ENCODE measurements around the gene CLEC2A. TPM values are rescaled to one million over a fixed set of nuclear protein-coding genes. Genes with fewer than 3 reads are reported as not detected.

Gene CLEC2A
- polyA plus RNA-seq, 2 of the 4 experiments (the other 2 are of a cell fraction), result not detected

DNA sequence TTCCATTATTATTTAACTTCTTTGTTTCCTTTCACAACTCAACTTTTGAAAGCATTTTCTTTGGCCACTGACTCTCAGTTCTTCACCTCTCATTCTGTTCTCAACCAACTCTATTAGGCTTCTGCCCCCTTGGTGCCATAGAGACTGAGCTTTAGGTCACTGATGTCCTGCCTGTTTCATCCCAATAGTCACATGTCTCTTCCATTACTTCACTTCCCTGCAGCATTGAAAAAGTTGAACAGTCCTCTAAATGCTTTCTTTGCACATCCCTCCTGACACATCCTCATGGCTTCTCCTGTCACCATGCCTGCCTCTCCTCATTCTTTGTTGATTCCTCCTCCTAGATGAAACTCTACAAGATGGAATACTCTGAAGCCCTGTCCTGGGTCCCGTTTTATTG, 41.8 kb upstream of the CLEC2A start:
- TF ChIP-seq, protein P1, sequence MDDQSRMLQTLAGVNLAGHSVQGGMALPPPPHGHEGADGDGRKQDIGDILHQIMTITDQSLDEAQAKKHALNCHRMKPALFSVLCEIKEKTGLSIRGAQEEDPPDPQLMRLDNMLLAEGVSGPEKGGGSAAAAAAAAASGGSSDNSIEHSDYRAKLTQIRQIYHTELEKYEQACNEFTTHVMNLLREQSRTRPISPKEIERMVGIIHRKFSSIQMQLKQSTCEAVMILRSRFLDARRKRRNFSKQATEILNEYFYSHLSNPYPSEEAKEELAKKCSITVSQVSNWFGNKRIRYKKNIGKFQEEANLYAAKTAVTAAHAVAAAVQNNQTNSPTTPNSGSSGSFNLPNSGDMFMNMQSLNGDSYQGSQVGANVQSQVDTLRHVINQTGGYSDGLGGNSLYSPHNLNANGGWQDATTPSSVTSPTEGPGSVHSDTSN (IDR thresholded peaks at IDR 0.05), result no peak
- TF ChIP-seq, protein P2, sequence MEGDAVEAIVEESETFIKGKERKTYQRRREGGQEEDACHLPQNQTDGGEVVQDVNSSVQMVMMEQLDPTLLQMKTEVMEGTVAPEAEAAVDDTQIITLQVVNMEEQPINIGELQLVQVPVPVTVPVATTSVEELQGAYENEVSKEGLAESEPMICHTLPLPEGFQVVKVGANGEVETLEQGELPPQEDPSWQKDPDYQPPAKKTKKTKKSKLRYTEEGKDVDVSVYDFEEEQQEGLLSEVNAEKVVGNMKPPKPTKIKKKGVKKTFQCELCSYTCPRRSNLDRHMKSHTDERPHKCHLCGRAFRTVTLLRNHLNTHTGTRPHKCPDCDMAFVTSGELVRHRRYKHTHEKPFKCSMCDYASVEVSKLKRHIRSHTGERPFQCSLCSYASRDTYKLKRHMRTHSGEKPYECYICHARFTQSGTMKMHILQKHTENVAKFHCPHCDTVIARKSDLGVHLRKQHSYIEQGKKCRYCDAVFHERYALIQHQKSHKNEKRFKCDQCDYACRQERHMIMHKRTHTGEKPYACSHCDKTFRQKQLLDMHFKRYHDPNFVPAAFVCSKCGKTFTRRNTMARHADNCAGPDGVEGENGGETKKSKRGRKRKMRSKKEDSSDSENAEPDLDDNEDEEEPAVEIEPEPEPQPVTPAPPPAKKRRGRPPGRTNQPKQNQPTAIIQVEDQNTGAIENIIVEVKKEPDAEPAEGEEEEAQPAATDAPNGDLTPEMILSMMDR (IDR thresholded peaks at IDR 0.05), result no peak
- DNase-seq (ENCODE audit: low read depth in 1 of 2, low spot score in 1 of 2) (no peak), FAIRE-seq (no peak), ATAC-seq (no peak)
- Histone ChIP-seq H3K4me1 (no peaks in the 10 kb centered on the region), H3K4me3 (no peak overlapping the region), H3K27ac (no peak overlapping the region), H3K9me3 (peaks cover 6% of the 10 kb centered on the region; the same call in 1 of the 3 replicates), H3K4me2 (no peak overlapping the region)
- ChIA-PET CTCF (no interaction called here), POLR2A (no interaction called here)
- 0% methylated on average over 1 of the region's 1 CpG for WGBS (ENCODE audit: missing lambda C conversion rate)

DNA sequence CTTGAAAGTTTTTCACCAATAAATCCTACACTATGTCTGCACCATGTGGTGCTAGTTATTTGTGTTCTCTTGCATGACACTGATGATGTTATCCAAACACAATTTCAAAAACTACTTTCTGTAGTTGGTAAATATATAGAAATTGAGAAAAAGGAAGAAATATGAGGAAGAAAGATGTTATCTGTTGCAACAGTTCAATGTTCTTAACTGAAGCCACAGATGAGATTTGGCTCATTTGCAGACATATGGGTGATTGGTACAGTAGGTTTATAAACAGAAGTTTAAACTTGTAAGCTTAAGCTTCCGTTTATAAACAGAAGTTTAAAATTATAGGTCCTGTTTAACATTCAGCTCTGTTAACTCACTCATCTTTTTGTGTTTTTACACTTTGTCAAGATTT, 39.0 kb upstream of the CLEC2A start, which contains the start of gene CLEC12A:
TSS of gene CLEC12A (plus strand) at position 229 of the 400 bp plus-strand sequence. CDS start 188 bp downstream, outside the sequence.
- H3K4me1 ChIP-seq, result no peaks in the 10 kb centered on the region
- FAIRE-seq, result no peak
- no peak within 1 kb of the TSS for H3K4me3 ChIP-seq
- POLR2A ChIA-PET, result no interaction called here
- CTCF ChIA-PET, result no interaction called here
- peaks cover 6% of the 10 kb centered on the region; the same call in 1 of the 3 replicates for H3K9me3 ChIP-seq
- no peak within 1 kb of the TSS for H3K4me2 ChIP-seq
- no peak for DNase-seq (ENCODE audit: low read depth in 1 of 2, low spot score in 1 of 2)
- H3K27ac ChIP-seq, result no peak within 1 kb of the TSS
- no peak for ATAC-seq
- WGBS (ENCODE audit: missing lambda C conversion rate), result 6% methylated on average over 1 of the region's 1 CpG
- no peak for TF ChIP-seq EP300 (IDR thresholded peaks at IDR 0.05)
- no peak for TF ChIP-seq HDAC2 (IDR thresholded peaks at IDR 0.05)
- no peak for TF ChIP-seq EHMT2 (IDR thresholded peaks at IDR 0.05; ENCODE audit: low read depth)
- no peak for TF ChIP-seq CEBPB (IDR thresholded peaks at IDR 0.05)
- TF ChIP-seq GATA3 (IDR thresholded peaks at IDR 0.05; ENCODE audit: borderline replicate concordance), result no peak
- no peak for TF ChIP-seq TP53 (CRISPR knock-in tag; IDR thresholded peaks at IDR 0.05)
- TF ChIP-seq ZFP36 (IDR thresholded peaks at IDR 0.05; ENCODE audit: borderline replicate concordance, partially characterized antibody), result no peak
- TF ChIP-seq CBX2 (IDR thresholded peaks at IDR 0.05; ENCODE audit: borderline replicate concordance, low read depth), result no peak
- TF ChIP-seq CHD4 (IDR thresholded peaks at IDR 0.05; ENCODE audit: borderline replicate concordance), result no peak
- TF ChIP-seq ELK1 (IDR thresholded peaks at IDR 0.05; ENCODE audit: low read depth, low read length), result no peak
- no peak for TF ChIP-seq HOXB5 (CRISPR knock-in tag; IDR thresholded peaks at IDR 0.05)
- TF ChIP-seq FOSB (CRISPR knock-in tag; IDR thresholded peaks at IDR 0.05), result no peak
- no peak for TF ChIP-seq ZSCAN20 (CRISPR knock-in tag; IDR thresholded peaks at IDR 0.05)

DNA sequence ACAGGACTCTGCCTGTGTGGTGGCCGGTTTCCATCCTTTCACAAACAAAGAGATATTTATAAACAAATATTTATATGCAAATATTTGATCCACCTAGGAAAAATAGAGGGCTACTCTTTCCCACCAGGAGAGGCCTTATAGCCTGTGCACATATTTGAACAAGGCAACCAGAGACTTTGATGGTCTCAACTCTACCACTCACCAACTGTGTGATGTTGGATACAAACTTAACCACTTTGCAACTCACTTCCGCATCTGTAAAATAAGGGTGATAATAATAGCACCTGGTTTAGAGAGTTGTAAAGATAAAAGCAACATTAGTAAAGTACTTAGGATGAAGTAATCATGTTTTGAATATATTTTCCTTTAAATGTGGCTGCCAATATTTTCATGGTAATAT, 37.5 kb upstream of the CLEC2A start:
- Histone ChIP-seq H3K9me3 (no peaks in the 10 kb centered on the region), H3K27ac (no peak overlapping the region), H3K4me1 (no peaks in the 10 kb centered on the region), H3K4me2 (no peak overlapping the region), H3K4me3 (no peak overlapping the region)
- WGBS (ENCODE audit: missing lambda C conversion rate), result 39% methylated on average over 2 of the region's 2 CpGs
- POLR2A ChIA-PET, result no interaction called here
- no peak for DNase-seq (ENCODE audit: low read depth in 1 of 2, low spot score in 1 of 2)
- no peak for FAIRE-seq
- CTCF ChIA-PET, result no interaction called here
- no peak; a peak in 1 of 6 replicates for ATAC-seq
- TF ChIP-seq ZFP36 (IDR thresholded peaks at IDR 0.05; ENCODE audit: borderline replicate concordance, partially characterized antibody), result no peak
- TF ChIP-seq, protein P2 (IDR thresholded peaks at IDR 0.05), result no peak
- TF ChIP-seq POLR2A (IDR thresholded peaks at IDR 0.05; ENCODE audit: low read length), result no peak
- no peak for TF ChIP-seq TFCP2L1 (CRISPR knock-in tag; IDR thresholded peaks at IDR 0.05)
- TF ChIP-seq RCOR1 (IDR thresholded peaks at IDR 0.05; ENCODE audit: low read depth, low read length), result no peak
- TF ChIP-seq CBX8 (IDR thresholded peaks at IDR 0.05), result no peak
- no peak for TF ChIP-seq GATA3 (IDR thresholded peaks at IDR 0.05; ENCODE audit: borderline replicate concordance)
- no peak for TF ChIP-seq MAFK (IDR thresholded peaks at IDR 0.05; ENCODE audit: partially characterized antibody)
- no peak for TF ChIP-seq RFX5 (IDR thresholded peaks at IDR 0.05)
- TF ChIP-seq, protein P3, sequence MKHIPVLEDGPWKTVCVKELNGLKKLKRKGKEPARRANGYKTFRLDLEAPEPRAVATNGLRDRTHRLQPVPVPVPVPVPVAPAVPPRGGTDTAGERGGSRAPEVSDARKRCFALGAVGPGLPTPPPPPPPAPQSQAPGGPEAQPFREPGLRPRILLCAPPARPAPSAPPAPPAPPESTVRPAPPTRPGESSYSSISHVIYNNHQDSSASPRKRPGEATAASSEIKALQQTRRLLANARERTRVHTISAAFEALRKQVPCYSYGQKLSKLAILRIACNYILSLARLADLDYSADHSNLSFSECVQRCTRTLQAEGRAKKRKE (CRISPR knock-in tag; IDR thresholded peaks at IDR 0.05; ENCODE audit: low read depth), result no peak
- no peak for TF ChIP-seq ZC3H11A (IDR thresholded peaks at IDR 0.05)
- TF ChIP-seq MAZ (IDR thresholded peaks at IDR 0.05; ENCODE audit: borderline replicate concordance, low read depth, low read length), result no peak
- no peak for TF ChIP-seq KDM5A (IDR thresholded peaks at IDR 0.05)
- no peak for TF ChIP-seq ESRRA (IDR thresholded peaks at IDR 0.05; ENCODE audit: borderline replicate concordance, low read length)
- no peak for TF ChIP-seq ZSCAN20 (CRISPR knock-in tag; IDR thresholded peaks at IDR 0.05)
- TF ChIP-seq ZNF302 (CRISPR knock-in tag; IDR thresholded peaks at IDR 0.05), result no peak
- TF ChIP-seq FOSL2 (IDR thresholded peaks at IDR 0.05), result no peak
- TF ChIP-seq FOSL2 (CRISPR knock-in tag; IDR thresholded peaks at IDR 0.05), result no peak
- TF ChIP-seq JUN (IDR thresholded peaks at IDR 0.05), result no peak
